HG03558 (cell line): ENCODE results near the gene SRP54.
"Not testable (repeated sequence)": the region's sequence is repeated elsewhere in the genome, so short reads cannot be mapped to it uniquely, and the experiment has no call there.

Experiments used
- ATAC-seq: cut with Tn5 transposase; IDR thresholded peaks from one replicate; pipeline ENCODE4 v1.9.1; 2021; ENCODE audit warnings: moderate number of reproducible peaks; ENCODE audit not compliant: unreplicated experiment; ENCODE audit errors: extremely low read depth

Gene SRP54

GRCh38 chr14:35046048-35046750 is 63.4 kb downstream of the SRP54 start, which contains the start of gene FAM177A1:
FAM177A1 (plus strand) TSS chr14:35046272; CDS start chr14:35046464, 192 bp downstream.
- ATAC-seq: peak; percentile 81

- peak; percentile 14 for ATAC-seq
These were observed 64.2 kb downstream of the SRP54 start for GRCh38 chr14:35046751-35047536.

GRCh38 chr14:35047976-35048513 is 65.3 kb downstream of the SRP54 start:
- ATAC-seq: no peak

GRCh38 chr14:35050652-35051051 is 67.9 kb downstream of the SRP54 start:
- ATAC-seq: no peak

- ATAC-seq: no peak
These were observed 69.0 kb downstream of the SRP54 start for GRCh38 chr14:35051796-35052195.

- ATAC-seq: no peak
These were observed 69.8 kb downstream of the SRP54 start for GRCh38 chr14:35052637-35053036.

- ATAC-seq: not testable (repeated sequence)
These were observed 78.5 kb downstream of the SRP54 start for GRCh38 chr14:35061113-35061791.

GRCh38 chr14:35065731-35066130 is 82.9 kb downstream of the SRP54 start:
- ATAC-seq: not testable (repeated sequence)

GRCh38 chr14:35068238-35069012 is 85.6 kb downstream of the SRP54 start:
- no peak for ATAC-seq

- ATAC-seq: no peak
These were observed 89.4 kb downstream of the SRP54 start for GRCh38 chr14:35072226-35072625.

- ATAC-seq: no peak
These were observed 90.7 kb downstream of the SRP54 start for GRCh38 chr14:35073486-35073885.

- no peak for ATAC-seq
These were observed 95.3 kb downstream of the SRP54 start for GRCh38 chr14:35078082-35078481.
